ENCODE measurements around the gene GRPEL1.

DNA sequence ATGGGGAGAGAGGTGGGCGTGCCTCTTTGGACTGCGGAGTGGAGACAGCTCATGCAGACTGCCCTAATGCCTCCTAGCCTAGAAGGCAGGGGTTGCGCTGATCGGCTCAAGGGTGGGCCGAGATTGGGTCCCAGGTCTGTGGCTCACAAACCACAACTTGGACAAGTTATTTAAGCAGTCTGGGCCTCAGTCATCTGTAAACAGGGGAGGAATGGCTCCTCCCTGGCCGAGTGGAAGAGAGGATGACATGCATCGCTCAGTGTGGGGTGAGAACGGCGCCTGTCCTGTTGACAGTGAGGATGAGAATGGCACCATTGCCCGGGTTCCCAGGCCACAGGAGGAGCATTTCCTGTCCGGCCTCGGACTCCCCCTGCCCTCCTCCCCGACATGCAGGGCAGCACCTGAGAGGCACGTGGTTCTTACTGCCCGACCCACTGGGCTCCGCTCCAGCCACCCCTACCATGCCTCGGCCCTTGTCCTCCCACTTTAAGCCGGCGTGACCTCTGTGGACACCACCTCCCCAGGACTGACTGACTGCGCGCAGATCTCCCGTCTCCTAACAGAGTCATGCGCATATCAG is 40.3 kb upstream of the GRPEL1 start:
- TF ChIP-seq RAD21 (IDR thresholded peaks at IDR 0.05; ENCODE audit: low read length) (no peak), NFIC (IDR thresholded peaks at IDR 0.05; ENCODE audit: borderline replicate concordance) (no peak)

All from SK-N-SH (cell line).